Lower lobe of right lung (tissue), 2 donors: ENCODE results near the gene PTGR1. TPM values are rescaled to one million over a fixed set of nuclear protein-coding genes. Genes with fewer than 3 reads are reported as not detected.

Experiments used
- ATAC-seq, 2 donors: fragments of 200-7000 bp; cut with Tn5 transposase; one replicate each; pipeline ENCODE4 v1.9.1; 2020 to 2022; ENCODE audit warnings: mild to moderate bottlenecking in 2 of 2, moderate library complexity in 2 of 2
- DNase-seq: peaks from one replicate; pipeline ENCODE4 v3.0.0-alpha.2; 2020
- H3K27ac ChIP-seq: fragments of 200-600 bp; one replicate; pipeline ENCODE4 v1.8.0; 2022
- H3K27me3 ChIP-seq: fragments of 200-600 bp; one replicate; pipeline ENCODE4 v1.8.0; 2022; ENCODE audit warnings: low read depth
- H3K36me3 ChIP-seq: fragments of 200-600 bp; one replicate; pipeline ENCODE4 v1.8.0; 2022; ENCODE audit warnings: mild to moderate bottlenecking
- H3K4me1 ChIP-seq: fragments of 200-600 bp; one replicate; pipeline ENCODE4 v1.8.0; 2022
- H3K4me3 ChIP-seq: fragments of 200-600 bp; one replicate; pipeline ENCODE4 v1.8.0; 2022; ENCODE audit warnings: mild to moderate bottlenecking
- H3K9me3 ChIP-seq: fragments of 200-600 bp; one replicate; pipeline ENCODE4 v1.8.0; 2022
- intact Hi-C: fragments of 100-400 bp; cut with DNase I; formaldehyde crosslinking; loops from one replicate; pipeline ENCODE4 v1.11.0; 2022
- total RNA-seq: library from RNA; stranded (reverse); fragmentation: NEBNext Ultra II Directional; extraction: Animal tissue kit (Norgen Biotek cat#: 25700); gene quantifications from one replicate; pipeline ENCODE4 v1.2.1, GENCODE V29; 2021
- TF ChIP-seq, protein P1 (sequence below): fragments of 200-600 bp; IDR thresholded peaks from one replicate; pipeline ENCODE4 v1.8.0; 2022; ENCODE audit warnings: antibody characterized with exemption, mild to moderate bottlenecking
- donor health status: DM: no; HTN: yes; CAD: no; lungs with severe emphysema.

The PTGR1 gene
- total RNA-seq, 1 donor from 2014 or later = 42.7 TPM

DNA sequence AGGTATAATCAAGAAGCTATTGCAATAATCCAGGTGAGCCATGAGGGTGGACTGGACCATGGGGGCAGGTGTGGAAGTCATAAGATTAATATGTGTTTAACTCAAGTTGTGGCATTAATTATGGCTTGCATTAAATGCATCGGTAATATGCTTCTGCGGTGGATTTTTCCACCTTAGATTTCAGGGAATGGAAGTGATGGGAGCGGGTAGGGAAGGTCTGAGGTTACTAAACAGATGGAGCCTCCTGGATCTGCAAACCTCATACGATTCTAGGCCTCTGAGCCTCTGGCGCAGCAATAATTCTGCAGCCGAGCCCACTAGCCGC is 74.8 kb downstream of the PTGR1 start:
- no peak overlapping the region for H3K27ac ChIP-seq
- H3K4me3 ChIP-seq = peak overlapping the region; percentile 73
- peaks cover 11% of the 10 kb centered on the region for H3K4me1 ChIP-seq
- intact Hi-C loops = no loop called here
- no peaks in the 10 kb centered on the region for H3K27me3 ChIP-seq
- ATAC-seq = no peak
- H3K9me3 ChIP-seq = no peaks in the 10 kb centered on the region
- TF ChIP-seq, protein P1, sequence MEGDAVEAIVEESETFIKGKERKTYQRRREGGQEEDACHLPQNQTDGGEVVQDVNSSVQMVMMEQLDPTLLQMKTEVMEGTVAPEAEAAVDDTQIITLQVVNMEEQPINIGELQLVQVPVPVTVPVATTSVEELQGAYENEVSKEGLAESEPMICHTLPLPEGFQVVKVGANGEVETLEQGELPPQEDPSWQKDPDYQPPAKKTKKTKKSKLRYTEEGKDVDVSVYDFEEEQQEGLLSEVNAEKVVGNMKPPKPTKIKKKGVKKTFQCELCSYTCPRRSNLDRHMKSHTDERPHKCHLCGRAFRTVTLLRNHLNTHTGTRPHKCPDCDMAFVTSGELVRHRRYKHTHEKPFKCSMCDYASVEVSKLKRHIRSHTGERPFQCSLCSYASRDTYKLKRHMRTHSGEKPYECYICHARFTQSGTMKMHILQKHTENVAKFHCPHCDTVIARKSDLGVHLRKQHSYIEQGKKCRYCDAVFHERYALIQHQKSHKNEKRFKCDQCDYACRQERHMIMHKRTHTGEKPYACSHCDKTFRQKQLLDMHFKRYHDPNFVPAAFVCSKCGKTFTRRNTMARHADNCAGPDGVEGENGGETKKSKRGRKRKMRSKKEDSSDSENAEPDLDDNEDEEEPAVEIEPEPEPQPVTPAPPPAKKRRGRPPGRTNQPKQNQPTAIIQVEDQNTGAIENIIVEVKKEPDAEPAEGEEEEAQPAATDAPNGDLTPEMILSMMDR = no peak
- H3K36me3 ChIP-seq = no peaks in the 10 kb centered on the region
- no peak for DNase-seq

DNA sequence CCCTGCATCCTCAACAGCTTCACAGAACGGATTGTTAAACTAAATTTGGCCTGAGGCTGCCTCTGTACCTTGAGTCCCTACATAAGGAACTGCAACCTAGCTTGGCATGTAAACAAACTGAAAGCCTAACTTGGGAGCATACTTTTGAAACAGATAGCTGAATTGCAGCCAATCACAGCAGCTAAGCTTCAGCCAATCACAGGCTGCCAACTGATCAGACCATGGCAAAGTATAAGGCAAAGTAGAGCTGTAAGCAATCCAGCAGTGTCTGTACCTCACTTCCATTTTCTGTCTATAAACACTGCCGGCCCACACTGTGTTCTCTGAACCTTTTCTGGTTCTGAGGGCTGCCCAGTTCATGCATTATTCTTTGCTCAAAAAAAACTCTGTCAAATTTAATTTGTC is 83.4 kb downstream of the PTGR1 start:
- Histone ChIP-seq H3K27ac (no peak overlapping the region), H3K4me3 (no peak overlapping the region), H3K36me3 (no peaks in the 10 kb centered on the region), H3K9me3 (no peaks in the 10 kb centered on the region), H3K27me3 (no peaks in the 10 kb centered on the region), H3K4me1 (no peaks in the 10 kb centered on the region)
- ATAC-seq (no peak), DNase-seq (no peak)
- TF ChIP-seq, protein P1 = no peak
- intact Hi-C loops = no loop called here

DNA sequence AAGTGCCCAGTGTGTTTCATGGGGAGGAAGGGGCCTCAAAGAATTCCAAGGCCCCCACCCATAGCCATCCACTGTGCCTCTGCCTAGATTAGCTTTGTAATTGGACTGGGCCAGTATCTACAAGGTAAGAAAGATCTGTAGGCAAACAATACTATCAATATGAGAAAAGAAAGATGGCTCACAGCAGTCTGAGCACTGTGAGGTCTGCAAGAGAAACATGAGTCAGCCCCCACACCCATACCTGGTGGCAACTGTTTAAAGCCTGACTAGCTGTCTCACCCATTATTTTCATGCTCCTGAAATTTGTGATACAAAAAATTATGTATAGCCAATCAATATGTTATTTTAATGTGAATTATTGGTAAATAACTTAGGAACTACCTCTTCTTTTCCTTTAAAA is 84.5 kb downstream of the PTGR1 start:
- TF ChIP-seq, protein P1 = no peak
- ATAC-seq (no peak), DNase-seq (no peak)
- intact Hi-C loops = no loop called here
- Histone ChIP-seq H3K4me1 (no peaks in the 10 kb centered on the region), H3K4me3 (no peak overlapping the region), H3K36me3 (no peaks in the 10 kb centered on the region), H3K9me3 (no peaks in the 10 kb centered on the region), H3K27ac (no peak overlapping the region), H3K27me3 (no peaks in the 10 kb centered on the region)

Other genes starting within 250 kb of the PTGR1 start
- gene ECPAS, start 115.3 kb downstream of the PTGR1 start, total RNA-seq = 97.1 TPM
- 5.1 TPM for gene ZNF483, start 74.5 kb downstream of the PTGR1 start, total RNA-seq
- 4.7 TPM for gene DNAJC25, start 31.7 kb upstream of the PTGR1 start, total RNA-seq
- gene GNG10, start 62.0 kb upstream of the PTGR1 start, total RNA-seq = 50.0 TPM
- gene SHOC1, start 195.3 kb upstream of the PTGR1 start, total RNA-seq = 0.15 TPM